Calu3 (cell line): ENCODE measurements around the gene ADA. TPM values are rescaled to one million over a fixed set of nuclear protein-coding genes. Genes with fewer than 3 reads are reported as not detected.
A peak's percentile ranks its signal among the peaks of the same experiment; 100 is the strongest.

Experiments used
- BruUV-seq: library from RNA; stranded (reverse); fragments of 400-500 nt; replicated peaks from 2 replicates; lab custom pipeline; 2021; lab: Mats Ljungman, UMichigan
- CTCF ChIA-PET: fragments of 300-600 bp; sonication (Branson Sonifier 250); formaldehyde crosslinking; loops from one replicate; lab custom pipeline; 2022; ENCODE audit warnings: antibody characterized with exemption; lab: Charles Lee
- DNase-seq: peaks from one replicate; pipeline ENCODE4 v3.0.0; 2022
- H3K27ac Mint-ChIP-seq: one replicate; pipeline ENCODE4 v1.8.0; 2022; ENCODE audit warnings: mixed read lengths; ENCODE audit not compliant: unreplicated experiment
- H3K27me3 Mint-ChIP-seq: one replicate; pipeline ENCODE4 v1.8.0; 2022; ENCODE audit warnings: mixed read lengths; ENCODE audit not compliant: unreplicated experiment
- H3K36me3 Mint-ChIP-seq: one replicate; pipeline ENCODE4 v1.8.0; 2022; ENCODE audit warnings: mild to moderate bottlenecking, moderate library complexity, mixed read lengths; ENCODE audit not compliant: insufficient read depth, unreplicated experiment
- H3K4me1 Mint-ChIP-seq: one replicate; pipeline ENCODE4 v1.8.0; 2022; ENCODE audit warnings: mild to moderate bottlenecking, low read depth, mixed read lengths; ENCODE audit not compliant: unreplicated experiment
- H3K4me3 Mint-ChIP-seq: one replicate; pipeline ENCODE4 v1.8.0; 2022; ENCODE audit warnings: mild to moderate bottlenecking, low read depth, moderate library complexity, mixed read lengths; ENCODE audit not compliant: unreplicated experiment
- H3K9me3 Mint-ChIP-seq: one replicate; pipeline ENCODE4 v1.8.0; 2022; ENCODE audit warnings: low read depth, mixed read lengths; ENCODE audit not compliant: unreplicated experiment
- CTCF ChIP-seq: fragments of 200-600 bp; IDR thresholded peaks from one replicate; pipeline ENCODE4 v1.8.0; 2022; ENCODE audit warnings: antibody characterized with exemption; ENCODE audit not compliant: unreplicated experiment
- intact Hi-C: fragments of 100-400 bp; cut with micrococcal nuclease; formaldehyde crosslinking; loops from one replicate; pipeline ENCODE4 v1.10.0; 2022; ENCODE audit not compliant: unreplicated experiment
- total RNA-seq: library from RNA; stranded (reverse); gene quantifications from 2 replicates; pipeline ENCODE4 v1.2.3, GENCODE V29; 2022

The ADA gene
- total RNA-seq, 1 experiment from 2014 or later, result 7.5 TPM

DNA sequence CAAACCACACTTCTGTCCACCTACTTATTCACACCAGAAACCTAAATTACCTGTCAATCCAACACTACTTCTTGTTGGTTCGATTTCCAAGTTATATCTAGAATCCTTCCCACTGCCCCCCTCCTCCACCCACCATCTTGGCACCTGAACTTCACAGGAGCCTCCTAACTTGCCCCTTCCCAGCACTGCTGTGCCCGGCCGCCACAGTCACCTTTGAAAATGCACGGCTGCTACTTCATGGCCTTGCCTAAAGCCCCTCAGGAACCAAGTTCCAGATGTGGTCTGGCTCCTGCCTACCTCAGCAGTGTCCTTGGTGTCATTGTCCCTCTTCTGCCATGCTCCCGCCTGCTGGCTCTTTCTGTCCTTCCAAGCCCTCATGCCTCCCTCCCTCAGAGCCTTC, 37.9 kb downstream of the ADA start:
- H3K4me3 Mint-ChIP-seq, result no peak overlapping the region
- no peak for DNase-seq
- no peak for TF ChIP-seq CTCF
- intact Hi-C loops, result loop anchor here (5.0 kb wide), 1 partner anchor 91 kb away; the partner anchor contains the start of gene SERINC3
- H3K4me1 Mint-ChIP-seq, result peaks cover 24% of the 10 kb centered on the region
- no TSS peak for BruUV-seq
- no peak overlapping the region for H3K27ac Mint-ChIP-seq
- no peaks in the 10 kb centered on the region for H3K36me3 Mint-ChIP-seq
- CTCF ChIA-PET, result no interaction called here
- H3K27me3 Mint-ChIP-seq, result no peaks in the 10 kb centered on the region
- no peaks in the 10 kb centered on the region for H3K9me3 Mint-ChIP-seq

DNA sequence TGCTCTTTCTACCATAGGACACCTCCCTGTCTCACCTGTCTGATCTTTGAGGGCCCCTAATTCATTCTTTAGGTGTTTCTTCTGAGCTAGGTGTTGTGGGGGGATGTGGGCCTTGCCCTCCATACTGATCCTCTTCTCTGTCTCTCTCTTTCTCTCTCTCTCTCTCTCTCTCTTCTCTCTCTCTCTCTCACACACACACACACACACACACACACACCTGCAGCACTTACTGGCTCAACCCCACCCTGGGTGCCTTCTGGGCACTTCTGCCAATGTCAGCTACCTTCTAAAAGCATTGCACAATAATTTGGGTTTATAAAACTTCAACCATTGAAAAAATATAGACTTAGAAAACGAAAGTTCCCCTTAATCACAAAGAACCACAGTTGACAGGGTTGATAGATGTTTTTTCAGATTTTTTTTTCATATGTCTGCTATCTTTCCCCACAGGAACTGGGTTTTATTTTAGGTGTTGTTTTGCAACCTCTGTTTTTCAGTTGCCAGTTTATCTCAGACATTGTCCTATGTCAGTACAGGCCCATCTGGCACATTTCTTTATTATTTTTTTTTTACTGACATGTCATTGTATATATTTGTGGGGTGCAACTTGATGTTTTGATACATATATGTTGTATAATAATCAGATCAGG, 41.1 kb downstream of the ADA start:
- peaks cover 17% of the 10 kb centered on the region for H3K4me1 Mint-ChIP-seq
- DNase-seq, result no peak
- no peaks in the 10 kb centered on the region for H3K36me3 Mint-ChIP-seq
- no peaks in the 10 kb centered on the region for H3K27me3 Mint-ChIP-seq
- intact Hi-C loops, result loop anchor here (1.0 to 5.0 kb wide), 4 partner anchors 88 to 393 kb away; partner anchors contain the start of genes SERINC3 and TTPAL
- no peak overlapping the region for H3K27ac Mint-ChIP-seq
- H3K4me3 Mint-ChIP-seq, result no peak overlapping the region
- TF ChIP-seq CTCF, result no peak
- H3K9me3 Mint-ChIP-seq, result no peaks in the 10 kb centered on the region
- no TSS peak for BruUV-seq
- CTCF ChIA-PET, result interaction anchor here (0.6 to 2.1 kb wide), 13 partner anchors 8 to 494 kb away, joined by 3 to 11 read pairs (median 4); partner anchors contain the start of genes FITM2 and SERINC3

DNA sequence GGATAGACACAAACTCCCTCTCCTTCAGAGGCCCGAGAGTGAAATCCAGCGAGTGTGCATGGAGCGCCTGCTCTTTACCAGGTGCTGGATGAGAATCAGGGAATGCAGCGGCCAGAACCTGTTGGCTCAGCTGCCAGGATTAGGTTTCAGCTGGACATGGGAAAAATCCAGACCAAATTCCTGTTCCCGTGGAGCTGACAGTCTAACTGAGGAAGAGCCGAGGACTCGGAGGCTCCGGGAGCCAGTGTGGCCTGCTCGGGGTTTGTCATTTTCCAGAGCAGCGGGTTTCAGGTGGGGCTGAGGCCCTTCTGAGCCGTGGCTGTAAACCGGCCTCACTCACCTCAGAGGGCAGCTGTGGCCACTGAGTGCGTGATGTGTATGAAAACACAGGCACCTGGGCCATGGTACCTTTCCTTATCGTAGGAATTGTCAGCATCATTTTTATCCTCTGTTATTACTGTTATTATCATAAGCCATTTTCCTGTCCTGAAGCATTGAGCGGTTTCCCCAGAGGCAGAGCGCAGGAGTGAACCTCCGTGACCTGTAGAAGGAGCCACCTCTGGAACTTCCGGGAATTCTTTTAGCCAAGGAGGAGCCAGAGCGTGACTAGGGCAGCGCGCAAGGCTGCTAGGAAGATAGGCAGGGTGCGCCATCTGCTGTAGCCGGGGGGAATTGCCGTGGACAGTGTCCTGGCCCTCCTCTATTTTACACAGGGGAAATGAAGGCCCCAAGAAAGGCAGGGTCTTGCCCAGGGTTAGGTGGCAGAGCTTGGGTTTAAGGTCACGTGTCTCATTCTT, 41.8 kb downstream of the ADA start:
- CTCF ChIA-PET, result interaction anchor here (0.6 to 2.1 kb wide), 12 partner anchors 9 to 493 kb away, joined by 3 to 11 read pairs (median 4); partner anchors contain the start of gene SERINC3
- peak; percentile 97 for DNase-seq
- Mint-ChIP-seq H3K36me3 (no peaks in the 10 kb centered on the region), H3K27me3 (no peaks in the 10 kb centered on the region), H3K4me1 (peaks cover 17% of the 10 kb centered on the region), H3K4me3 (peak overlapping the region; percentile 52), H3K9me3 (no peaks in the 10 kb centered on the region), H3K27ac (no peak overlapping the region)
- no TSS peak for BruUV-seq
- intact Hi-C loops, result loop anchor here (1.0 to 5.0 kb wide), 4 partner anchors 87 to 392 kb away; partner anchors contain the start of genes SERINC3 and TTPAL
- peak; percentile 99 for TF ChIP-seq CTCF

DNA sequence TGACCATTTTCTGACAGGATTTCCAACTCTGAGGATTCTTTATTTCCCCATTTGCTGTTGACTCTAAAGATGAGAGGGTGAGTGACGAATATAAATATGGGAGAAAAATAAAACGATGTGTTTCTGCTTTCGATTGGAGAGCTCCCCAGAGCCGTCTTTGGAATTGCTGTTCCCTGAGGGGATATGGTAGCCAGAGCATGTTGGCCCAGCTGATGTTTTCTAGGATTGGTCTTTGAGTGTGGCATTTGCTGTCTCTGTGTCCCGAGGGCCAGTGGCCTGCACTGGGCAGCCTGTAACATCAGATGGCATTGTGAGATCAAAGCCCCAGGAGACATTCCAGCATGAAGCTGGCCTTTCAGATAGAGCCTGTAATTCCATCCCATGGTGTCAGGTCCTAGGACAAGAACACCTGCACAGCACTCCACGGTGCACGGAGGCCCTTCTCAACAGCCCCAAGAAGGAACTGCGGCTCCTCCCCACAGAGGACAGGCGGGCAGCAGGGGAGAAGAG, 42.4 kb downstream of the ADA start:
- TF ChIP-seq CTCF, result no peak
- H3K4me3 Mint-ChIP-seq, result no peak overlapping the region
- CTCF ChIA-PET, result interaction anchor here (0.6 to 2.1 kb wide), 6 partner anchors 13 to 392 kb away, joined by 3 to 11 read pairs (median 4); no protein-coding TSS in a partner anchor
- no TSS peak for BruUV-seq
- no peaks in the 10 kb centered on the region for H3K27me3 Mint-ChIP-seq
- DNase-seq, result no peak
- H3K27ac Mint-ChIP-seq, result no peak overlapping the region
- intact Hi-C loops, result no loop called here
- no peaks in the 10 kb centered on the region for H3K9me3 Mint-ChIP-seq
- no peaks in the 10 kb centered on the region for H3K36me3 Mint-ChIP-seq
- peaks cover 17% of the 10 kb centered on the region for H3K4me1 Mint-ChIP-seq
